Vagina (tissue), 2 donors: ENCODE data around the gene ASAH2.

ENCODE experiments used
- CTCF ChIP-seq, 3 experiments: fragments of 450-650 bp in 2 of 3; fragments of 200-600 bp in 1 of 3; sonication (generic) in 1 of 3; IDR thresholded peaks; one replicate each; pipeline ENCODE4 v1.5.1; 2017 to 2019; ENCODE audit warnings: antibody characterized with exemption in 3 of 3, mild to moderate bottlenecking in 2 of 3, moderate library complexity in 2 of 3
- POLR2AphosphoS5 ChIP-seq, 2 donors: sonication (generic); formaldehyde crosslinking; IDR thresholded peaks; one replicate each; pipeline ENCODE4 v1.9.0; 2017; ENCODE audit warnings: antibody characterized with exemption in 2 of 2, mild to moderate bottlenecking in 2 of 2, low read depth in 1 of 2; ENCODE audit not compliant: insufficient read depth in 1 of 2

- TF ChIP-seq POLR2AphosphoS5 (IDR thresholded peaks at IDR 0.05; ENCODE audit: insufficient read depth in 1 of 2, low read depth in 1 of 2) = no peak
- TF ChIP-seq CTCF (IDR thresholded peaks at IDR 0.05) = no peak
Measured at GRCh38 chr10:50244201-50244600, 7.1 kb downstream of the ASAH2 start.
